A549 (cell line): ENCODE measurements around the gene TOGARAM2. TPM values are rescaled to one million over a fixed set of nuclear protein-coding genes. Genes with fewer than 3 reads are reported as not detected.

Source experiments
- ATAC-seq, 2 experiments: fragments of 200-7000 bp in 1 of 2; fragments of >200 bp in 1 of 2; cut with Nextera tagmentation in 1 of 2; cut with Tn5 transposase in 1 of 2; 3 replicates each; pipeline versions ENCODE4 v1.8.0 to v1.9.1; 2018 to 2020; ENCODE audit warnings: mild to moderate bottlenecking in 1 of 2, moderate library complexity in 1 of 2
- CTCF ChIA-PET: fragments of 300-600 bp; sonication (Branson Sonifier 250); formaldehyde crosslinking; extraction: SDS; loops from one replicate; lab custom pipeline; 2021; ENCODE audit warnings: antibody characterized with exemption, inconsistent platforms; lab: Yijun Ruan, JAX
- POLR2A ChIA-PET: fragments of 350-600 bp; formaldehyde crosslinking; extraction: SDS; loops from one replicate; lab custom pipeline; 2021; ENCODE audit warnings: antibody characterized with exemption, inconsistent platforms; lab: Yijun Ruan, JAX
- DNase-seq, 2 experiments: peaks; one replicate each; pipeline versions ENCODE4 v3.0.0 to v3.0.0-alpha.2; 2011 to 2016; ENCODE audit warnings: low read depth in 1 of 2, low spot score in 1 of 2
- FAIRE-seq: peaks from 2 replicates; lab custom pipeline; 2011; peaks lifted over from hg19 to GRCh38; lab: Jason Lieb, UNC
- H3K27ac ChIP-seq, 2 experiments: fragments of >200 bp; sonication (Bioruptor Twin); formaldehyde crosslinking; 3 replicates each; pipeline ENCODE4 v1.5.1; 2016 to 2017
- H3K4me1 ChIP-seq: fragments of >200 bp; sonication (Bioruptor Twin); formaldehyde crosslinking; 3 replicates; pipeline ENCODE4 v1.6.1; 2016
- H3K4me2 ChIP-seq: fragments of >200 bp; sonication (Bioruptor Twin); formaldehyde crosslinking; 3 replicates; pipeline ENCODE4 v1.6.1; 2016
- H3K4me3 ChIP-seq: fragments of >200 bp; sonication (Bioruptor Twin); formaldehyde crosslinking; 3 replicates; pipeline ENCODE4 v1.5.1; 2016
- H3K9me3 ChIP-seq: fragments of >200 bp; sonication (Bioruptor Twin); formaldehyde crosslinking; 3 replicates; pipeline ENCODE4 v1.6.1; 2016
- BHLHE40 ChIP-seq: IDR thresholded peaks from 2 replicates; pipeline ENCODE4 v1.6.1; 2012; ENCODE audit warnings: low read depth, low read length, inconsistent platforms
- ESRRA ChIP-seq: fragments of 150-350 bp; IDR thresholded peaks from 2 replicates; pipeline ENCODE4 v1.6.1; 2014; ENCODE audit warnings: mild to moderate bottlenecking, low read length, borderline replicate concordance
- FOSB ChIP-seq: fragments of 250-450 bp; sonication (Bioruptor Pico); IDR thresholded peaks from 2 replicates; pipeline ENCODE4 v1.5.0; 2020; ENCODE audit warnings: mild to moderate bottlenecking, moderate library complexity
- FOSL2 ChIP-seq, 2 experiments: fragments of 450-650 bp in 1 of 2; fragments of >200 bp in 1 of 2; sonication (Bioruptor Twin) in 1 of 2; formaldehyde crosslinking; IDR thresholded peaks; 2 replicates each; pipeline versions ENCODE4 v1.5.0 to v1.6.1; 2016 to 2020; ENCODE audit warnings: mild to moderate bottlenecking in 1 of 2, moderate library complexity in 1 of 2
- FOXS1 ChIP-seq: fragments of 250-450 bp; sonication (Bioruptor Pico); IDR thresholded peaks from 2 replicates; pipeline ENCODE4 v1.5.0; 2020; ENCODE audit warnings: mild to moderate bottlenecking, moderate library complexity
- GATA3 ChIP-seq: IDR thresholded peaks from 2 replicates; pipeline ENCODE4 v1.6.1; 2012; ENCODE audit warnings: borderline replicate concordance
- HEYL ChIP-seq: fragments of 250-450 bp; sonication (Bioruptor Pico); IDR thresholded peaks from 2 replicates; pipeline ENCODE4 v1.8.0; 2021; ENCODE audit warnings: mild to moderate bottlenecking, moderate library complexity
- HOXA7 ChIP-seq: fragments of 250-450 bp; sonication (Bioruptor Pico); IDR thresholded peaks from 2 replicates; pipeline ENCODE4 v1.5.0; 2020; ENCODE audit warnings: mild to moderate bottlenecking, moderate library complexity
- JUN ChIP-seq, 2 experiments: fragments of >200 bp; sonication (Bioruptor Twin); formaldehyde crosslinking; IDR thresholded peaks; 2 replicates in 1 of 2; 3 replicates in 1 of 2; pipeline ENCODE4 v1.6.1; 2016 to 2017
- JUNB ChIP-seq: fragments of >200 bp; sonication (Bioruptor Twin); formaldehyde crosslinking; IDR thresholded peaks from 2 replicates; pipeline ENCODE4 v1.6.1; 2016
- KDM5A ChIP-seq: fragments of 200-600 bp; sonication (generic); IDR thresholded peaks from 2 replicates; pipeline ENCODE4 v1.6.1; 2016; ENCODE audit warnings: antibody characterized with exemption, mild to moderate bottlenecking
- MAZ ChIP-seq: fragments of 150-350 bp; IDR thresholded peaks from 2 replicates; pipeline ENCODE4 v1.6.1; 2014; ENCODE audit warnings: antibody characterized with exemption, low read depth, low read length, borderline replicate concordance
- PHF8 ChIP-seq: fragments of 200-600 bp; sonication (generic); IDR thresholded peaks from 2 replicates; pipeline ENCODE4 v1.6.1; 2016; ENCODE audit warnings: low read depth, mild to moderate bottlenecking, antibody characterized with exemption, moderate library complexity, borderline replicate concordance
- POLR2A ChIP-seq: IDR thresholded peaks from 2 replicates; pipeline ENCODE4 v1.6.1; 2012; ENCODE audit warnings: mild to moderate bottlenecking, low read length
- POLR2AphosphoS2 ChIP-seq: conservative IDR thresholded peaks from 2 replicates; pipeline ENCODE4 v1.6.1; 2012; ENCODE audit warnings: low read length, improper control_type of control experiment, inconsistent platforms
- RAD21 ChIP-seq, 2 experiments: fragments of >200 bp in 1 of 2; sonication (Bioruptor Twin) in 1 of 2; formaldehyde crosslinking in 1 of 2; IDR thresholded peaks in 1 of 2; conservative IDR thresholded peaks in 1 of 2; 2 replicates in 1 of 2; 3 replicates in 1 of 2; pipeline ENCODE4 v1.6.1; 2012 to 2018; ENCODE audit warnings: inconsistent platforms in 1 of 2
- RARB ChIP-seq: fragments of 250-450 bp; sonication (Bioruptor Pico); IDR thresholded peaks from 2 replicates; pipeline ENCODE4 v1.8.0; 2021; ENCODE audit warnings: mild to moderate bottlenecking, moderate library complexity
- RCOR1 ChIP-seq: fragments of 150-350 bp; IDR thresholded peaks from 2 replicates; pipeline ENCODE4 v1.6.1; 2014; ENCODE audit warnings: antibody characterized with exemption, low read length, low read depth
- RFX5 ChIP-seq: fragments of 450-650 bp; IDR thresholded peaks from 2 replicates; pipeline ENCODE4 v1.7.1; 2014; ENCODE audit warnings: antibody characterized with exemption, mild to moderate bottlenecking, moderate library complexity
- RNF2 ChIP-seq: fragments of 200-600 bp; sonication (generic); IDR thresholded peaks from 2 replicates; pipeline ENCODE4 v1.6.1; 2016; ENCODE audit warnings: low read depth, mild to moderate bottlenecking, antibody characterized with exemption, moderate library complexity, borderline replicate concordance
- SREBF2 ChIP-seq: fragments of 450-650 bp; IDR thresholded peaks from 2 replicates; pipeline ENCODE4 v1.6.1; 2014; ENCODE audit warnings: mild to moderate bottlenecking, moderate library complexity
- WGBS: methylation state at CpG from one replicate; pipeline ENCODE4 v1.1.6; 2017; ENCODE audit errors: missing lambda C conversion rate; 5-methylcytosine and 5-hydroxymethylcytosine counted together
- polyA plus RNA-seq, 4 experiments: library from polyadenylated mRNA; depleted of rRNA in 3 of 4; stranded (reverse); fragments of >200 nt; fragmentation: RNase III in 1 of 4; extraction: RNeasy Plus Mini Kit Qiagen cat#74134 plus additional on column Dnase treatment in 1 of 4; gene quantifications; 2 replicates in 3 of 4; 3 replicates in 1 of 4; pipeline ENCODE4 v1.2.3, GENCODE V29; 2011 to 2017
- TF ChIP-seq, protein P1 (sequence below): fragments of 250-450 bp; sonication (Bioruptor Pico); IDR thresholded peaks from 2 replicates; pipeline ENCODE4 v1.5.0; 2021; ENCODE audit warnings: mild to moderate bottlenecking, moderate library complexity, borderline replicate concordance
- TF ChIP-seq, protein P2 (sequence below): IDR thresholded peaks from 2 replicates; pipeline ENCODE4 v1.6.1; 2012; ENCODE audit warnings: low read depth, borderline replicate concordance
- TF ChIP-seq, protein P3 (sequence below): fragments of 450-650 bp; IDR thresholded peaks from 2 replicates; pipeline ENCODE4 v1.6.1; 2014; ENCODE audit warnings: antibody characterized with exemption
- TF ChIP-seq, protein P4 (sequence below): fragments of 200-600 bp; sonication (generic); IDR thresholded peaks from 2 replicates; pipeline ENCODE4 v1.6.1; 2016; ENCODE audit warnings: antibody characterized with exemption, mild to moderate bottlenecking, moderate library complexity
- TF ChIP-seq, protein P5 (sequence below): IDR thresholded peaks from 2 replicates; pipeline ENCODE4 v1.6.1; 2012
- TF ChIP-seq, protein P6 (sequence below): fragments of >200 bp; sonication (Bioruptor Twin); formaldehyde crosslinking; IDR thresholded peaks from 2 replicates; pipeline ENCODE4 v1.6.1; 2016
- TF ChIP-seq, protein P7 (sequence below): fragments of 150-350 bp; IDR thresholded peaks from 2 replicates; pipeline ENCODE4 v1.6.1; 2014; ENCODE audit warnings: low read depth, mild to moderate bottlenecking, low read length

The TOGARAM2 gene
- polyA plus RNA-seq, 2 of the 4 experiments (the other 2 are of a cell fraction): 0.14 to 0.35 TPM

DNA sequence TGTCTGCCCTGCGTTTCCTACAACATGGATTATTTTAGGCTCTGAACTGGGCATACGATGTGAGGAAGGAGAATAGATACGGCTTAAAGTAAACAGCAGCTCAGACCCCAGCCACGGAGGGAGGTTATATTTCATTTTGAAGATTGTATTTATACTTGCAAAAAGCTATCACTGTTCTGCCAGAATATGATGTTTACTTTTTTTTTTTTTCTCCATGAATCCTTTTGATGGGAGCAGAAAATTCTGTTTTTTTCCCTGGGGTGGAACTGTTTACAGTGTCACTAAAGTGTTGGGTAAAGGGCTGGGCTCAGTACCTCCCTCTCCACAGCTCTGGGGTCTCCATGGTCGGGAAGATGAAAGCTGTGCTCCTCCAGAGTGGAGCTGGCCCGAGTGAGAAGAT lies 80.1 kb downstream of the TOGARAM2 start:
- DNase-seq: no peak
- Histone ChIP-seq H3K4me3 (no peak overlapping the region), H3K4me2 (no peak overlapping the region), H3K9me3 (no peaks in the 10 kb centered on the region), H3K4me1 (no peaks in the 10 kb centered on the region), H3K27ac (no peak overlapping the region)
- WGBS: 68% methylated on average over 6 of the region's 6 CpGs
- no peak for FAIRE-seq
- no peak for ATAC-seq
- CTCF ChIA-PET: interaction anchor here (1.1 kb wide), 1 partner anchor 102 kb away, joined by 4 read pairs; no protein-coding TSS in a partner anchor
- POLR2A ChIA-PET: no interaction called here
- TF ChIP-seq, protein P1, sequence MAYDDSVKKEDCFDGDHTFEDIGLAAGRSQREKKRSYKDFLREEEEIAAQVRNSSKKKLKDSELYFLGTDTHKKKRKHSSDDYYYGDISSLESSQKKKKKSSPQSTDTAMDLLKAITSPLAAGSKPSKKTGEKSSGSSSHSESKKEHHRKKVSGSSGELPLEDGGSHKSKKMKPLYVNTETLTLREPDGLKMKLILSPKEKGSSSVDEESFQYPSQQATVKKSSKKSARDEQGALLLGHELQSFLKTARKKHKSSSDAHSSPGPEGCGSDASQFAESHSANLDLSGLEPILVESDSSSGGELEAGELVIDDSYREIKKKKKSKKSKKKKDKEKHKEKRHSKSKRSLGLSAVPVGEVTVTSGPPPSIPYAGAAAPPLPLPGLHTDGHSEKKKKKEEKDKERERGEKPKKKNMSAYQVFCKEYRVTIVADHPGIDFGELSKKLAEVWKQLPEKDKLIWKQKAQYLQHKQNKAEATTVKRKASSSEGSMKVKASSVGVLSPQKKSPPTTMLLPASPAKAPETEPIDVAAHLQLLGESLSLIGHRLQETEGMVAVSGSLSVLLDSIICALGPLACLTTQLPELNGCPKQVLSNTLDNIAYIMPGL (CRISPR knock-in tag): no peak
- TF ChIP-seq, protein P2, sequence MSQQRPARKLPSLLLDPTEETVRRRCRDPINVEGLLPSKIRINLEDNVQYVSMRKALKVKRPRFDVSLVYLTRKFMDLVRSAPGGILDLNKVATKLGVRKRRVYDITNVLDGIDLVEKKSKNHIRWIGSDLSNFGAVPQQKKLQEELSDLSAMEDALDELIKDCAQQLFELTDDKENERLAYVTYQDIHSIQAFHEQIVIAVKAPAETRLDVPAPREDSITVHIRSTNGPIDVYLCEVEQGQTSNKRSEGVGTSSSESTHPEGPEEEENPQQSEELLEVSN: no peak
- TF ChIP-seq, protein P3, sequence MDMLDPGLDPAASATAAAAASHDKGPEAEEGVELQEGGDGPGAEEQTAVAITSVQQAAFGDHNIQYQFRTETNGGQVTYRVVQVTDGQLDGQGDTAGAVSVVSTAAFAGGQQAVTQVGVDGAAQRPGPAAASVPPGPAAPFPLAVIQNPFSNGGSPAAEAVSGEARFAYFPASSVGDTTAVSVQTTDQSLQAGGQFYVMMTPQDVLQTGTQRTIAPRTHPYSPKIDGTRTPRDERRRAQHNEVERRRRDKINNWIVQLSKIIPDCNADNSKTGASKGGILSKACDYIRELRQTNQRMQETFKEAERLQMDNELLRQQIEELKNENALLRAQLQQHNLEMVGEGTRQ: no peak
- TF ChIP-seq, protein P4, sequence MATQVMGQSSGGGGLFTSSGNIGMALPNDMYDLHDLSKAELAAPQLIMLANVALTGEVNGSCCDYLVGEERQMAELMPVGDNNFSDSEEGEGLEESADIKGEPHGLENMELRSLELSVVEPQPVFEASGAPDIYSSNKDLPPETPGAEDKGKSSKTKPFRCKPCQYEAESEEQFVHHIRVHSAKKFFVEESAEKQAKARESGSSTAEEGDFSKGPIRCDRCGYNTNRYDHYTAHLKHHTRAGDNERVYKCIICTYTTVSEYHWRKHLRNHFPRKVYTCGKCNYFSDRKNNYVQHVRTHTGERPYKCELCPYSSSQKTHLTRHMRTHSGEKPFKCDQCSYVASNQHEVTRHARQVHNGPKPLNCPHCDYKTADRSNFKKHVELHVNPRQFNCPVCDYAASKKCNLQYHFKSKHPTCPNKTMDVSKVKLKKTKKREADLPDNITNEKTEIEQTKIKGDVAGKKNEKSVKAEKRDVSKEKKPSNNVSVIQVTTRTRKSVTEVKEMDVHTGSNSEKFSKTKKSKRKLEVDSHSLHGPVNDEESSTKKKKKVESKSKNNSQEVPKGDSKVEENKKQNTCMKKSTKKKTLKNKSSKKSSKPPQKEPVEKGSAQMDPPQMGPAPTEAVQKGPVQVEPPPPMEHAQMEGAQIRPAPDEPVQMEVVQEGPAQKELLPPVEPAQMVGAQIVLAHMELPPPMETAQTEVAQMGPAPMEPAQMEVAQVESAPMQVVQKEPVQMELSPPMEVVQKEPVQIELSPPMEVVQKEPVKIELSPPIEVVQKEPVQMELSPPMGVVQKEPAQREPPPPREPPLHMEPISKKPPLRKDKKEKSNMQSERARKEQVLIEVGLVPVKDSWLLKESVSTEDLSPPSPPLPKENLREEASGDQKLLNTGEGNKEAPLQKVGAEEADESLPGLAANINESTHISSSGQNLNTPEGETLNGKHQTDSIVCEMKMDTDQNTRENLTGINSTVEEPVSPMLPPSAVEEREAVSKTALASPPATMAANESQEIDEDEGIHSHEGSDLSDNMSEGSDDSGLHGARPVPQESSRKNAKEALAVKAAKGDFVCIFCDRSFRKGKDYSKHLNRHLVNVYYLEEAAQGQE: no peak
- TF ChIP-seq HOXA7 (CRISPR knock-in tag): no peak
- no peak for TF ChIP-seq PHF8
- TF ChIP-seq, protein P5, sequence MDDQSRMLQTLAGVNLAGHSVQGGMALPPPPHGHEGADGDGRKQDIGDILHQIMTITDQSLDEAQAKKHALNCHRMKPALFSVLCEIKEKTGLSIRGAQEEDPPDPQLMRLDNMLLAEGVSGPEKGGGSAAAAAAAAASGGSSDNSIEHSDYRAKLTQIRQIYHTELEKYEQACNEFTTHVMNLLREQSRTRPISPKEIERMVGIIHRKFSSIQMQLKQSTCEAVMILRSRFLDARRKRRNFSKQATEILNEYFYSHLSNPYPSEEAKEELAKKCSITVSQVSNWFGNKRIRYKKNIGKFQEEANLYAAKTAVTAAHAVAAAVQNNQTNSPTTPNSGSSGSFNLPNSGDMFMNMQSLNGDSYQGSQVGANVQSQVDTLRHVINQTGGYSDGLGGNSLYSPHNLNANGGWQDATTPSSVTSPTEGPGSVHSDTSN: no peak
- TF ChIP-seq, protein P6, sequence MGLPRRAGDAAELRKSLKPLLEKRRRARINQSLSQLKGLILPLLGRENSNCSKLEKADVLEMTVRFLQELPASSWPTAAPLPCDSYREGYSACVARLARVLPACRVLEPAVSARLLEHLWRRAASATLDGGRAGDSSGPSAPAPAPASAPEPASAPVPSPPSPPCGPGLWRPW: no peak
- no peak for TF ChIP-seq JUNB
- TF ChIP-seq FOSL2 (IDR thresholded peaks at IDR 0.05): no peak
- no peak for TF ChIP-seq FOSL2 (CRISPR knock-in tag; IDR thresholded peaks at IDR 0.05)
- TF ChIP-seq POLR2AphosphoS2: no peak
- TF ChIP-seq FOSB (CRISPR knock-in tag): no peak
- TF ChIP-seq HEYL (CRISPR knock-in tag): no peak

DNA sequence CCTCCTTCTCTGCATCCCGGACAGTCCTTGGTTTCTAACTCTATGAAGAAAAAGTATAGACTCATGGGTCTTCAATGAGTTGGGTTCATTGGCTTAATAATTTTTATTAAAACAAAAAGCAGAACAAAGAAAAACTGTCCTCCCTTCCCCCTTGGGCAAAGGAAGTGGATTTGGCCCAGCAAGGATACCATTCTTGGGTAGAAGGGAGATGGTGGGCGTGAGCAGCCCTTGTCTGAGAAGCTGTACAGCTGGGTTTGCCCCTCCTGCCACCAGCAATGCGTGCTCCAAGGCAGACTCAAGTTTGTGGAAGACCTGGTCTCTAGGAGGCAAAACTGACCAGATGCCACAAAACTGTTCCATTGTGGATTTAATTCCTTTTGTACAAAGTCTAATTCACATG lies 80.5 kb downstream of the TOGARAM2 start:
- no peak overlapping the region for H3K27ac ChIP-seq
- ChIA-PET POLR2A (no interaction called here), CTCF (interaction anchor here (1.0 to 2.7 kb wide), 3 partner anchors 8 to 103 kb away, joined by 4 to 19 read pairs (median 4); no protein-coding TSS in a partner anchor)
- DNase-seq (no peak), ATAC-seq (no peak), FAIRE-seq (no peak)
- no peaks in the 10 kb centered on the region for H3K4me1 ChIP-seq
- no peak overlapping the region for H3K4me3 ChIP-seq
- H3K4me2 ChIP-seq: no peak overlapping the region
- no peaks in the 10 kb centered on the region for H3K9me3 ChIP-seq
- WGBS: 81% methylated on average over 3 of the region's 3 CpGs
- TF ChIP-seq MAZ: no peak
- no peak for TF ChIP-seq RCOR1
- TF ChIP-seq, protein P2: no peak
- TF ChIP-seq JUN (IDR thresholded peaks at IDR 0.05): no peak
- TF ChIP-seq GATA3: no peak
- no peak for TF ChIP-seq RAD21 (conservative IDR thresholded peaks at IDR 0.05 in 1 of 2, IDR thresholded peaks at IDR 0.05 in 1 of 2)
- TF ChIP-seq FOXS1 (CRISPR knock-in tag): no peak
- TF ChIP-seq SREBF2: no peak
- TF ChIP-seq RFX5: no peak
- TF ChIP-seq RARB (CRISPR knock-in tag): no peak
- TF ChIP-seq RNF2: no peak
- TF ChIP-seq, protein P7, sequence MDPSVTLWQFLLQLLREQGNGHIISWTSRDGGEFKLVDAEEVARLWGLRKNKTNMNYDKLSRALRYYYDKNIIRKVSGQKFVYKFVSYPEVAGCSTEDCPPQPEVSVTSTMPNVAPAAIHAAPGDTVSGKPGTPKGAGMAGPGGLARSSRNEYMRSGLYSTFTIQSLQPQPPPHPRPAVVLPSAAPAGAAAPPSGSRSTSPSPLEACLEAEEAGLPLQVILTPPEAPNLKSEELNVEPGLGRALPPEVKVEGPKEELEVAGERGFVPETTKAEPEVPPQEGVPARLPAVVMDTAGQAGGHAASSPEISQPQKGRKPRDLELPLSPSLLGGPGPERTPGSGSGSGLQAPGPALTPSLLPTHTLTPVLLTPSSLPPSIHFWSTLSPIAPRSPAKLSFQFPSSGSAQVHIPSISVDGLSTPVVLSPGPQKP: no peak
- no peak for TF ChIP-seq POLR2A
- no peak for TF ChIP-seq BHLHE40
- TF ChIP-seq ESRRA: no peak
- TF ChIP-seq KDM5A: no peak
